LNCaP clone FGC (cell line): Measurements from ENCODE around the gene C3orf49.

Source experiments
- DNase-seq: peaks from one replicate; pipeline ENCODE4 v3.0.0-alpha.2; 2011; ENCODE audit warnings: low read depth
- H3K4me3 ChIP-seq: 2 replicates; pipeline ENCODE4 v1.5.1; 2011; ENCODE audit warnings: mild to moderate bottlenecking, low read depth, low read length, control low read depth
- TF ChIP-seq, protein P1 (sequence below): IDR thresholded peaks from 2 replicates; pipeline ENCODE4 v1.5.1; 2012; ENCODE audit warnings: mild to moderate bottlenecking; ENCODE audit not compliant: control insufficient read depth, insufficient read depth; ENCODE audit errors: extremely low read depth

C3orf49 gene

DNA sequence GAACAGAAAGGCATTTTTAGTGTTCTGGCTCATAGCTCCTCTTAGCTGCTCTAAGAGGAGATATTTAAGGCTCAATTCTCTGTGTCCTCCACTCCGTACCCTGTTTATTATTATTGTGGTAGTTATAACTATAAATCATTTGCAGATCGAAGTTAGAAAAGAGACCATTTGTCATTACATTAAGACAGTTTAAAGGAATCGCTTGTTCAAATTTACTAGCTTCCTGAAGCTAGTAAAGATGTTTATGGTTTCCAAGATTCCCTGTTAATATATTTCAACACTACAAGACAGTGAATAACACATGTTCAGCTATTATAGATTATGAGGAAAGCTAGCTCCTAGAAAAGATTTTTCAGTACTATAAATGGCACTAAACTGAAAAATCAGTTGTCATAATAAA is 57.2 kb downstream of the C3orf49 start:
- peak; percentile 43 for DNase-seq
- TF ChIP-seq, protein P1, sequence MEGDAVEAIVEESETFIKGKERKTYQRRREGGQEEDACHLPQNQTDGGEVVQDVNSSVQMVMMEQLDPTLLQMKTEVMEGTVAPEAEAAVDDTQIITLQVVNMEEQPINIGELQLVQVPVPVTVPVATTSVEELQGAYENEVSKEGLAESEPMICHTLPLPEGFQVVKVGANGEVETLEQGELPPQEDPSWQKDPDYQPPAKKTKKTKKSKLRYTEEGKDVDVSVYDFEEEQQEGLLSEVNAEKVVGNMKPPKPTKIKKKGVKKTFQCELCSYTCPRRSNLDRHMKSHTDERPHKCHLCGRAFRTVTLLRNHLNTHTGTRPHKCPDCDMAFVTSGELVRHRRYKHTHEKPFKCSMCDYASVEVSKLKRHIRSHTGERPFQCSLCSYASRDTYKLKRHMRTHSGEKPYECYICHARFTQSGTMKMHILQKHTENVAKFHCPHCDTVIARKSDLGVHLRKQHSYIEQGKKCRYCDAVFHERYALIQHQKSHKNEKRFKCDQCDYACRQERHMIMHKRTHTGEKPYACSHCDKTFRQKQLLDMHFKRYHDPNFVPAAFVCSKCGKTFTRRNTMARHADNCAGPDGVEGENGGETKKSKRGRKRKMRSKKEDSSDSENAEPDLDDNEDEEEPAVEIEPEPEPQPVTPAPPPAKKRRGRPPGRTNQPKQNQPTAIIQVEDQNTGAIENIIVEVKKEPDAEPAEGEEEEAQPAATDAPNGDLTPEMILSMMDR, result no peak
- H3K4me3 ChIP-seq, result no peak overlapping the region

DNA sequence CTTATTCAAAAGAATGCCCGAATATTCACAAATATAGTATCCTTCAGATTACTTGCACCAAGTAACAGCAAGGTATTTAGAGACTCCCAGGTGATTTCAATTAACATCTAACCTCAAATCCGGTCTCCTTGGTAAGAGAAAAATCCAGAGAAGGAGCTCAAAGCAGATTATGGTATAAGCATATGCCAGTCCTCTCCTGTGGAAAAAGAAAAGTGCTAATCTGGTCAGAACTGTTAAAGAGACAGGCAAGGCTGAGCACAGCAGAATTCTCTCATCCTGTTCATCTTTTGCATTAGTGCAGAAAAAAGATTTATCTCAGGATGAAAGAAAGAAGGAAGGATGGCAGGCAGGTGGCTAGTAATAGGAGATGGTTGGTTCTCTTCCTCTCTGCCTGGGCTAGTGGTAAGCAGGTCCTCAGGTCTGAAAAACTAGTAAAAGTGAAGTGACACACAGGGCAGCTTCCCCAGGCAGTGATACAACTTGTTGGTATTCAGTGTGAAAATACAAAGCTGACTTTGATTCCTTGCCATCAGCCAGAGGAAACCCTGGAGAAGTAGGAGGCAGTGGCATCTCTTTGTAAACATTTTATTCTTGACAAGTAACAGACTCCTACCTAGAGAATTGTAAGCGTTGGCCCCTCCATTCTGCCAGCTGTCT is 58.8 kb downstream of the C3orf49 start:
- DNase-seq, result no peak
- no peak overlapping the region for H3K4me3 ChIP-seq
- TF ChIP-seq, protein P1, result no peak

DNA sequence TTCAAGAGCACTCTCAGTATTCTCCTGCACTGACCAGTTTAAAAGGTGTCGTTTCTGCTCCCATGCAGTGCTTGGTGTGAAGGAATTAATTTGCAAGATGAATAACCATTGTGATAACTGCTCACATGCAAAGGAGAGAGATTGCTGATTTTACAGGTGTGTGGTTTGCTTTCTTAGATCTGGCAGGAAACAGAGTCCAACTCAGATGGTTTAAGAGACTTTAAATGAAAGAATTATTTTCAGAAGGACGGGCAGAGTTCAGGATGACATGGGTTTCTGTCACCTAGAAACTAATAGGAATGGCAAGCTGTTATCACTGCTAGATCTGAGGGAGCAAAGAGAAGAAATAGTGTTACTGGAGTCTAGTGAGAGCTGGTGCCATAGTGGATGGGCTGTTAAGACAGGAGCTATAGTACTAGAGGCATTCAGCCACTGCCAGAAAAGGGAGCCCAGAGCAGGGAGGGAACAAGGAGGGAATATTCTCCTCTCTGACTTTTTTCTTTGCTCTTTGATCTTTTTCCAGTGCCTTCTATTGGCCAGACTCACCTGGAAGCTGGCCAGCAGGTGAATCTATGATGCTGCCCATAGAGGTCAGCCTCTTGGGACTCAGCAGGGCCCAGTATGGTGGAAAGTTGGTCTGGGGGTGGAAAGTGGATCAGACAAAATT is 59.4 kb downstream of the C3orf49 start:
- TF ChIP-seq, protein P1, result no peak
- no peak overlapping the region for H3K4me3 ChIP-seq
- DNase-seq, result no peak

DNA sequence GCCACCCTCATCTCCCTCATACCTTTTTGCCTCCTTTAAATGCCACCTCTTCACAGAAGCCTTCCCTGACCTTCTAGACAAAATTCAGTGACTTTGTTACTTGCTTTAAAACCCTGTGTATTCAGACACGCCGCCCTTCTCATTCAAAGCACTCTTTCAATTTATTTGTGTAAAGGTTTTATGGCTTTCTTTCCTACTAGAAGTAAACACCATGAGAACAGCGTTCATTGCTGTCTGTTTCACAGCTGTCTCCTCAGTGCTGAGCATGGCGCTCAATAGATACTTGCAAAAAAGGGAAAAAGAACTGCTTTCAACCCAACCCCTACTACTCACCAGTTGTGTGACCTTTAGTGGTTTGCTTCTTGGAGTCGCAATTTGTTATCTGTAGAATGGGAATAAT is 61.6 kb downstream of the C3orf49 start:
- TF ChIP-seq, protein P1, result no peak
- no peak overlapping the region for H3K4me3 ChIP-seq
- DNase-seq, result peak; percentile 36

DNA sequence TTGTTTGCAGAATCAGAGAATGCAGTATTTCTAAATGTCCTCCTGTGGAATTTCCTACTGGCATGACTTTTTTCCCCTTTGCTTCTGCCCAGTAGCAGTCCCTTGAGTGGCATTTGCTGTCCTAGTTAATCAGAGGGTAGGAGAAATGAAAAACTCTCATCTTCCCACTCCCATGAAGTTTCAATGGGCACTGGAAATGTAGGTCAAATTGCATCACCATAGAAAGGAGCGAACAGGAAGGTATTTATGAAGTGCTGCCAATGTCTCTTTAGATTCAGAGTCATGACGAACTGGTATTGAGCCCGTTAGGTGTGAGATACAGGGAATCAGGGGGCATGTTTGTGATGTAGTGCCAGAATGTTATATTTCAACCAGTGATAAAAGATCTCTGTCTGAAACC is 67.8 kb downstream of the C3orf49 start:
- DNase-seq, result no peak

DNA sequence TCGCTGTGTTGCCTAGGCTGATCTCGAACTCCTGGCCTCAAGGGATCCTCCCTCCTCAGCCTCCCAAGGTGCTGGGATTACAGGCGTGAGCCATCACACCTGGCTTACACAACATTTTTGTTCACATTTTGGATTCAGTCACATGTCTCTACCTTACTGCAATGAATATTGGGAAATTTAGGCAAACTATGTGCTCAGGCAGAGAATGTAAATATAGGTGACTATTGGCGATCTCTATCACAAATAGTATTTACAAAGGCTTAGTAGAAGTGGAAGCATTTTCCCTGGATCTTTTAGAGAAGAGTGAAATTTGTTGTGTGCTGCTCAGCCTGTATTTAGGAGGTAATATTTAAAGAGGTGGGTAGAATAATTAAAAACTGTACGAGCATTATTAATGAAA is 72.4 kb downstream of the C3orf49 start:
- TF ChIP-seq, protein P1, result no peak
- no peak for DNase-seq

More for the DNA sequence above, 67.8 kb downstream of the C3orf49 start:
- no peak overlapping the region for H3K4me3 ChIP-seq
- TF ChIP-seq, protein P1, result no peak

More for the DNA sequence above, 72.4 kb downstream of the C3orf49 start:
- no peak overlapping the region for H3K4me3 ChIP-seq
